Stromal cell of bone marrow (primary cell): ENCODE measurements around the gene IGSF11.
"Not testable (repeated sequence)": the region's sequence is repeated elsewhere in the genome, so short reads cannot be mapped to it uniquely, and the experiment has no call there.

Experiments used
- DNase-seq: peaks from one replicate; pipeline ENCODE4 v3.0.0-alpha.2; 2012; ENCODE audit warnings: low read depth

The IGSF11 gene

DNA sequence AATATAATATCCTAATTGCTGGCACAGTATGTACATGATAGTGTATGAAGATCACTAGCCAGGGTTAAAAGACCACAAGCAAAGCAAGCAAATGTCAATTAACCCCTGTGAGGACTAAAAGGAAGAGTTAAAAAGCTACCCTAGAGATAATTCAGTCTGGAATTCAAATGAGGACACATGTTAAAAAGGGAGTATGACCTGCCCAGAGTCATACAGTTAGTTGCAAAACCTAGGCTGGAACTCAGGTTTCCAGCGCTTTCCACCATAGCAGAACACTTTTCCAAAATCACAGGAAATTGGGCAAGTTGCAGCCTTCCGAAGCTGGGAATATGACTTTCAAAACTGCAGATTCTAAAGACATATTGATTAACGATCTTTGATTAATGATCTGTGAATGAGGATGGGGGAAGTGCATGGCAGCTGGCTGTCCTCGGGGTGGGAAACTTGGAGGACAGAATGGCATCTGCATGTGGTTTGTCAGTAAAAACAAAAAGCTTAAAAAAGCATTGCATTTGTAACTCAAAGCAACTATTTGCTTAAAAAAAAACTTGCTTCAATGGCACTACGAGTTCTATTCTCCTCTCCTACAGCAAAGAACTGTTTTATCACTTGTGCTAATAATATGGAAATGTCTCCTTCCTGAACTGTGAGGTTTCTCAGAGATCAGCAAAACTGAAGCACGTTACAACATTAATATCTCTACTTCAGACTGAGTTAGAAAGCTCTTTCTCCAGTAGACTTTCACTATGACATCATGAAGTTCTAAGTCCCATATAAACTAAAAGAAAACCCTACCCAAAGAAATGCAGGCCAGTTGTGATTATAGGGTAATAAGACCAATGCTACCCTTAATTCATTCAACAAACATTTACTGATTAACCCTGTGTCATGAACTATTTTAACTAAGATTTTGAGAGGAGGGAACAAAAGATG, 46.2 kb downstream of the IGSF11 start:
- no peak for DNase-seq

DNA sequence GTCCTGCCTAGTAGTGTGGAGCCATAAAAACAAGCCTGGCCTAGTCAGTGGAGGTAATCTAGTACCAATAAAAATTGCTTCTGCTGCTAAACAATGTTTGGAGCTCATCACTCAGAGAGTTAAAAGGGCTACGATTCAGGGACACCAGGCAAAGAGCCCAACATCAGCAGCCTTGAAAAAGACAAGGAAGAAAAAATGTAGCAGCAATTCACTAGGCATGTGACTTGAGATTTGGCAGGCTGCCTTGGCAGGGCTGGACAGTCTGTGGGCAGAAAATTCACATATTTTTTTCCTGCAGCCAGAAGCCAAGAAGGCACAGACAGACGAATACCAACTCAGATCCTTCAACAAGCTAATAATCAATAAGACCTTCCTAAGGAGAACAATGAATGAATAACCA, 47.2 kb downstream of the IGSF11 start:
- peak; percentile 64 for DNase-seq

DNA sequence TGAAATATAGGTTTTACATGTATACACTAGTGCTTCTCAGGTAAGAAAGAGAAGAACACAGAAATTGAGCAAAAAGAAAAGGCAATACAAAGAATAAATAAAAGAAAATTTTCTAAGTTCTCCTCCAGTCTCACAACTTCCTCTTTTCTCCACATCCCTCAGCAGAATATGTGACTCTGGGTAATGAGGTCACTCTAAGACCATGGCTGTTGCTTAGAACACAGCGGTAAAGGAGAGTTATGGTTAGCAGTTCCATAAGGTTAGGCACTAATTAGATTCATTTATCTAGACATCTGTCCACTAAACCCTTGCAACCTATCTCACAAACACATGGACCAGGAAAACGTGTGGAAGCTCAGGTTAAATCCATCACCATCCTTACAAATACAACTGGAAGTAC, 47.9 kb downstream of the IGSF11 start:
- no peak for DNase-seq

DNA sequence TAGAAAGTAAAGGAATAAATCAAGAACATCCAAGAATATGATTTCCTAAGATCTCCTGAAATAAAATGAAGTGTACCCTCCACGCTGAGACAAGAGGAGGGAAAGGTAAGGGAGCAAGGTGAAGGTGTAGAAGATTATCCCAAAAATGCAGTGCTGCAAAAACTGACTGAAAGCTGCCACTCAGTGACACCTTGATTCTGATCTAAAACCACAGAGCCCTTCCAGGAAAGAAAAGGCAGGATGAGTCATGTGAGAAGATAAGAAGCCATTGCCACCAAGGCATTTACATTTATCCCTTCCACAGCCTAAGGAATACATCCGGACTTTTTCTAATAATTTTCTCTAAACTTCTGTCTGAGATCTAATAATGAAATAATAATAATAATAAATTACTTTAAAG, 49.9 kb downstream of the IGSF11 start:
- no peak for DNase-seq

DNA sequence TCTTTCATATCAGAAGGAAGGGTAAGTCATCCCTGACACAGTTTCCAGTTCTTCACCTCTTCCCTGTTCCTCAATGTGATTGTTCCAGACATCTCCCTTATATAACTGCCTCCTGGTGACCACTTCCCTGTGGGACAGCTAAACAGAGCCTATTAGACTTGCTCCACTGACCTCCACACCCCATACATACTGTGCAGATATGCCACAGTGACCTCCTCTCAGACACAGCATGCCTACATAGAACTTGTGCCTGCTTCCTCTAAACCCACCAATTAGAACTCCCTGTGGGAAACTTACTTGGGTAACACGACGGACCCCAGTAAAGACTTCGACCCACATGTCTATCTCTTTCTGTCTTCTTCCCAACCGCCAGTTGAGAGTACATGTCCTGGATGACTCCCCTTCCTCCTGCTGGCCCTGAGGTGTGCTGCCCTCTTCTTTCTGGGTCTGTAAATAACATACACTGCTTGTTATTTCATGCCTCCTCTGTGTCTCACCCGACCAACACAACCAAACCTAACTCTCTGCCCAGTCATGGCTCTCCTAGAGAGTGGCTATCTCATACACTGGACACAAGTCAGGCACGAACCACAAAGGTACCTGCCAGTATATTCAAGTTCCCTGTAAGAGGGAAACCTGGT, 53.0 kb downstream of the IGSF11 start:
- DNase-seq: no peak

DNA sequence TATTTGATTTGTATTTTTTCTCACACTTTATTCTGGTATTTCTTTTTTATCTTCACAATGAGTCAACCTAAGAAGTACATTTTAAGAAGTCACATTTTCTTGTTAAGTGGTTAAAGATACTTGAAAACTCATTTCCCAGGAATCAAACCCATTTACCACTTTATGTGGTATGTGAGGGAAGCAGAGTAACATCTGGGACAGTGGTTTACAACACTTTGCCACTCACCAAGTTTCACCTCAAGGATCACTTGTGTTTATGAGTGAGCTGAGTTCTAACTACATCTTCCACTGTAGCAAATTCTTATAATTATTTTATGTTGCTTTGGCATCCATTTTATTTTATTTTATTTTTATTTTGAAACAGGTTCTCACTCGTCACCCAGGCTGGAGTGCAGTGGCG, 53.8 kb downstream of the IGSF11 start:
- no peak for DNase-seq

DNA sequence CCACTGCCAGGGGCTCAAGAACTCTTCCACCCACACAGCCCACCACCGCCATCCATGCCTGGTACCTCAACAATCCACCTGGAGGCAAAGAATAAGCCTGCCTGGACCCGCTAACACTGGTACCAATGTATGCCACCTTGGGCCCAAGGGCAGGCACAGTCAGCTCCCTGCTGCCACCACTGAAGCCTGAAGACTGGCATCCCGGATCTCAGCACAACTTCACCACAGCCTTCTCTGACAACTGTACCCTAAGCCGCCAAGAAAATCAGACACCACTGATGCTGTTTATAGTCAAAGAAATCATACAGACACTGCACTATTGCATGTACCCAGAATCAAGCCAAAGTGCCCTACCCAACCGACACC, 56.3 kb downstream of the IGSF11 start:
- no peak for DNase-seq

DNA sequence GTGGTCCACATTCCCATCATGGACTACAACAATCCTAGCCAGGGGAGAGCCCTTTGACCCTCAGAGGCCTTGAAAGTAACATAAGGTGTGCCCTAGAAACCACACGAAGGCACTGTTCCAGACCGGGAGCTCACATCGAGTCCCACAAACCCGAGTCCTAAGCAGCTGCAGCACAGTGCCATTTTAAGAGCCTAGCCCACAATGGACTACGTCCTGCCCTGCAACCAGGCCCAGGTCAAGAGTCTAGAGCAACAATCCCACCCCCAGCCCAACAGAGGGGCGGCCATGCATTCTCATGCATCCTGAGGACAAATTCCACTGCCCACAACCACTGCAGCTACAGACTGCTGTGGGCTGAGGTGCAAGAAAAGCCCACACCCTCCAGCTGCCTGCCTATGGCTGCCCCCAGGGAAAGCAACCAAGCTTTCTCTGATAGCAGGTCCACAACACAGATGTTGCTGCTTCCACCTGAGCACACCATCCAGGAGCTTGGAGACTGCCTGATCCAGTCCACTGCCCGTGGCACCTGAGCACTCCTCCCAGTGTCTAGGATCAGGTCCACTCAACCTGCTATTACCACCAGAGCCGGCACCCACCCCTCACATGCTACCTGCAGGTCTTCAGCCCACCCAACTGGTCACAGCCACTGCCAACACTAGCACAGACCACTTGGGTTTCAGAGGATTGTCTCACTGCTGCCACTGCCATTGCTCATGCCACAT, 56.8 kb downstream of the IGSF11 start:
- no peak for DNase-seq

DNA sequence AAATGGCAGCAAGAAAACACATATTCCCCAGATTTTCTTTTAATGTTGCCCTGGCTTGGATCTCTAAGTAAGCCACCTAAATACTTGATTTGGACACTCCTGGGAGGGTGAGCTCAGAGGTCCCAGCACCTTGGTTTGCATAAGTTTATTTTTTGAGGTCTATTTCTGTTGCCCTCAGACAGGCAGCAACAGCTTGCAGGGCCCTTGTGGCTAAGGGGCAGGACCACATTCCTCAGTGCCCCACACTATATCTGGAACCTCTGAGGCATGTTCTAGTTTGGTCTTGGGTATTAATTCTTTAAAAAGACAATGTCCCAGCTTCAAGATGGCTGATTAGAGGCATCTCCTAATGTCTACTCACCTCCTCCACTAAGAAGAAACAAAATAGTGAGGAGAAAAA, 57.5 kb downstream of the IGSF11 start:
- DNase-seq: no peak

DNA sequence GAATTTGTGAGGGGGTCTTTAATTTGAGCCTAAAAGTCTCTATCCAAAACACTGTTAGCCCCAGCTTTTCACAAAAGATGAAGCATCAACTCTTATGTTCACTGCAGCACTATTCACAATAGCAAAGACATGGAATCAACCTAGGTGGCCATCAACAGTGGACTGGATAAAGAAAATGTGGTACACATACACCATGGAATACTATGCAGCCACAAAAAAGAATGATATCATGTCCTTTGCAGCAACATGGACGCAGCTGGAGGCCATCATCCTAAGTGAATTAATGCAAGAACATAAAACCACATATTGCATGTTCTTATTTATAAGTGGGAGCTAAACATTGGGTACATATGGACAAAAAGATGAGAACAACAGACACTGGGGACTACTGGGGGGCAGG, 59.2 kb downstream of the IGSF11 start:
- not testable (repeated sequence) for DNase-seq

DNA sequence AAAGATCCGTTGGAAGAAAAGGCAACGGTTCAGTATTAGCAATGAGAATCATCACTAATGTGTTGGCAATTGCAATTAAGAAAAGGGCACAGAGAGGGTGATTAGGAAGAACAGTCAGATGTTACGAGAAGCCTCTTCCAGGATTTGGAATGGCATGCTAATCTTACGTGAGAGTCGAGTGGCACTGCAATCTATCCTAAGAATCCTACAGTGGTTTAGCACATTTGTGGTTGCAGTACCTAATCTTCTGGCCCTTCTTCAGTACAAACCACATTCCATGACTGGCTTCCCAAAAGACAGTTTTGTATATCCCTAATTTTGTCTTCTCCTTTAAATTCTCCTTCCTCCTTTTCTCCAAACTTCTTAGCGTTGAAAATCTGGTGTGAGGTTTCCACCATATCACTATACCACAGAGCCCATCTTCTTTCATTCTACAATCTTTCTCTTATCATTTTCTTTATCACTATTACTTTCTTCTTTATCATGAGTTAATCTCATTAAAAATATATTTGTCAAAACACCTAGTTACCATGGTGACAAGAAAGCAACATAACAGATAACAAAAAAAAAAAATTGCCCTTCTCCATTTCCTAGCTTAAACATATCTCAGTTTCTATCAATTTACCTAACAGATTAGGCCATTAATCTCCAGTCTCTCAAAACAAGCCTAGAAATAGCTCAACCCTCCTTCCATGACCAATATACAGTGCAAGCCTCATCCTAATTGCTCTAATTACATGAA, 60.1 kb downstream of the IGSF11 start:
- no peak for DNase-seq

DNA sequence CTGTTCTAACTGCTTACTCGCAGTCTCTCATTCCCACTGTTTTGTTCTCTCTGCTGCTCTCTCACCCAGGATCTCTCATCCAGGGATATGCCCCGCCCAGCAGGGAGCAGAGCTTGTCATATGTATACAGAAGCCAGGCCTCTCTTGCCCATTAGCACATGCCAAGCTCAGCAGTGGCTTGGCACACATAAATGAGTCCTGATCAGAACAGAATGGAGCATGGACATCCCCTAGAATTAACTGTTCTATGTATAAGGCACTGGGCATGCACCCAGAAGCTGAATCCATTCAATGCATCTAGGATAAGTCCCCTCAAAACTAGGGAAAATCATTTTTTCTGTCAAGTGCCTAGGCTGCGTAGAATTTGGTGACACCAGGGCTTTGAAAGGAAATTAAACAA, 61.6 kb downstream of the IGSF11 start:
- no peak for DNase-seq

DNA sequence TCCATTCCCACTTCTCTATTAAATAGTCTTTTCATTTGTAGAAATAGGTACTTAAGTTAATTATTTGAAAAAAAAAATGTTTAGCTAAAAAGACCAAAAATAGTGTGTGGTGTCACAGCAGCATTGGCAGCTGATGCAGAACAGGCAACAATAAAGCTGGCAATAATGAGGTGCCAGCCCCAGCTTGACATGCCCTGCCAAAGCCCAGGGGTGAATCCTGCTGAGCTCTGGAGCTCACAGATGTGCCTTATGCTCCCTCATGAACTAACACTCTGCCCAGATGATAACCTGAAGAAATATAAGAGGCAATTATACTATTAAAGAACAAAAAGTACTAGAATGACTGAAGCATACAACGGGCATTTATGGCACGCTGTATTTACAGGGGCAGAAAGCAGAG, 63.8 kb downstream of the IGSF11 start:
- no peak for DNase-seq

DNA sequence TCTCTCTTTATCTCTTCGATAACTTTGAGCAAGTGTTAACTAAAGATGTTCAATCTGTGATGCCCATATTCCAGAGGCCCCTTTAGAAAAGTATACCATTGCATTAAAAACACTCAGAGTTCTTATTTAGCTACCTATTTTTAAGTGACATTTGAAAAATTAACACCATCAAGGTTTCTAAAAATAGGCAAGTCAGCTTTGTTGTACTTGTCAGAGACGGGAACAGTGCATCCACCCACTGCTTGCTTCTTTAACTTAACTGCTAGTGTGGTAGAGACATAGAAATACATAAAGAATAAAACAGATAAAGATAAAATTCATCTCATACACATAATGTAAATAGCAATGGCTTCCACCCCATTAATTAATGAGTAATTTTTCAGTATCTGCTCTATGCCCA, 66.0 kb downstream of the IGSF11 start:
- no peak for DNase-seq

DNA sequence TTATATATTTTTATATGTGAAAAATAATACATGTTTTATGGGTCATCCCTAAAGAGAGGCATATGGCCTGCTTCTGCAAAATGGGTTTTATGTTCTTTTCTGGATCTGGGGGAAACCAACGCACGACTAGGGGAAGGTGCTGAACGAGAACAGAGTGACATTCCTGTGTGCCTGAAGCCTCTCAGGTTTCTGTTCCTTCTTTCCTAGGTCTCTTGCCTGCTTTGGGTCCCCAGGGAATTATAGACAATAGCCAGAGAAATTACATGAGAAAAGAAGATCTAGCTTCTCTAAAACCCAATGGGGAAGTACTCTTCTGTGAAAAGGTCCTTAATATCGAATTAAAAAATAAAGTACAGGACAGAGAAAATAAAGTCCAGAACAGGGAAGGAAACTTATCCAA, 66.5 kb downstream of the IGSF11 start:
- no peak for DNase-seq

DNA sequence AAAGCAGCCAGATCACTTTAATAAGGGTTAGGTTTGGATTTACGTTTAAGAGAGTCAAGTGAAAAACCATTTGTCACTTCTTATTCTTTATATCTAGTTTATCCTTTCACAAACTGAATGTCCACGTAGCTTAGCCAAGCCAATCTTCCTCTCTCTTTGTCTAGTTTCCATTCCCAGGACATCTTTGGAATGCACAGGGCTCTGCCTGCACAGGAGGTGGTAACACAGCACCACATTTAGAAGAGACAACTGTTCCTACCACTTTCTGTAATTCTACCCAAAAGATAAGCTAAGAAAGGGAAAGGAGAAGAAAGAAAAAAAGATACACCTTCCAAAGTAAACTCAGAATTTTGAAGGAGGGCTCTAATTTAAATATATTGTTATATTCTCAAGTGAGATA, 67.9 kb downstream of the IGSF11 start:
- no peak for DNase-seq

DNA sequence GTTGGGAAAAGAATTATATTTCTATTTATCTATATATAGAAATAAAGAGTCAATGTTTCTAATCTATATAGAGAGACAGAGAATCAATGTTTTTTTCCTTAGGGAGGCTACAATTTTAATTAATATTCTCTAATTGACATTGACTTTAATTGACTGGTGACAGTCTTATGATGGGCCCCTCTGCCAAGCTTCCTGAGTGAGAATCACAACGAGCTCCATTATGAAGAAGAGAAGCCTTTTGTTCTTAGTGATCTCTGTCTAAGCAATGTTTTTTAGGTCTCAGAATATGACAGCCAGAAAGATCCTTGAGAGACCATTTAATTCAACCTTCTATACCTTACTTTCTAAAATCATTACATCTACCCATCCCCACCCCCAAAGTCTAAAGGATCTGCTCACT, 70.9 kb downstream of the IGSF11 start:
- DNase-seq: no peak

DNA sequence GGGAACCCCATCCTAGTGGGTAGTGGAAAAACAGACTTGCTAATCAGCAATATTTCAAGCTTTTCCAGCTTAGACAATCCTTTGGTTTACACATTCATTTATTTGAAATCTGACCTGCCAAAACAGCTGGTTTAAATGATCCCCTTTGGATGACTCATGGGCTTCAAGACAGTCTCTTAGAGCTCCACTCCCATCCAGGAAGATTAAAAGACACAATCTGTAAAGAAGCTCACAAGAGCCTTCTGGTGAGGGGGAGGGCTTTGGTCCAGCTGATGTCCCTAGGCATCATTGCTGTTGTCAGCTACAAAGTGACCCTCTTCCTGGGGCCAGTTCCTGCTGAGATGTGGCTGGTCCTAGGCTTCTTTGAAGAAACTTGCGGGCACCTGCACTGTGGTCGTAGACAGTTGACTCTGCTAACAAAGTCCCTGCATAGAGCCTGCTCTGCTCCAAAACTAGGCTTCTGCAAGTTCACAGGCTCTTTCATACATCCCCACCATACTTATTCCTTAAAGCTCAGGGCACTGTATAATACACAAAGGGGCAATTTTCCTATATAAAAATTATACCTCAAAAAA, 73.7 kb downstream of the IGSF11 start:
- peak; percentile 18 for DNase-seq

DNA sequence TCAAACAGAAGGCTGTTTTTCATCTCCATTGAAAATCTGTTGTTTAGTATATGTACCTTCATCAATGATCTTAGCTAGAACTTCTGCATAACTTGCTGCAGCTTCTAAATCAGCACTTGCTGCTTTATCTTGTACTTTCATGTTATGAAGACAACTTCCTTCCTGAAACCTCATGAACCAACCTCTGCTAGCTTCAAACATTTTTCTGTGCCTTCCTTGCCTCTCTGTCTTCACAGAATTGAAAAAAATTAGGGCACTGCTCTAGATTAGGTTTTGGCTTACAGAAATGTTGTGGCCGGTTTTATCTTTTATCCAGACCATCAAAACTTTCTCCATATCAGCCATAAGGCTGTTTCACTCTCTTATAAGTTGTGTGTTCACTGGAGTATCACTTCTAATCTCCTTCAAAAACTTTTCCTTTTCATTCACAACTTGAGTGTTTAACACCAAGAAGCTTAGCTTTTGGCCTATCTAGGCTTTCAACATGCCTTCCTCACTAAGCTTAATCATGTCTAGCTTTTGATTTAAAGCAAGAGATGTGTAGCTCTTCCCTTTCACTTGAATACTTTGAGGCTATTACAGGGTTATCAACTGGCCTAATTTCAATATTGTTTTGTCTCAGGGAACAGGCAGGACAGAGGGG, 78.6 kb downstream of the IGSF11 start:
- no peak for DNase-seq

DNA sequence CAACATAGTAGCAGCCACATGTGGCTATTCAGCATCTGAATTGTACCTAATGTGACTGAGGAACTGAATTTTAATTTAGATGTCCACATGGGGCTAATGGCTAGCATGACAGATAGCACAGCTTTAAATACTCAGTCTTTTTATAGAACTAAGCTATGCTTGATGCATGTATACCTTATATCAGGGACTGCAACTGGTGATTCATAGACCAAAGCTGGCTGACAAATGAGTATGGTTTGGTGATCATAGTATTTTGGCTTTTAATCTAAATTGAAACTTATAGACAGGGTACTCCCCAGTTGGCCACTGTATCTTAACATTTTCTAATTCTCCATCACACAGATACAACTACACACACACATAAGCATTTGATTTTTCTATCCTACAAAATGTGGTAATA, 83.6 kb downstream of the IGSF11 start:
- DNase-seq: no peak

DNA sequence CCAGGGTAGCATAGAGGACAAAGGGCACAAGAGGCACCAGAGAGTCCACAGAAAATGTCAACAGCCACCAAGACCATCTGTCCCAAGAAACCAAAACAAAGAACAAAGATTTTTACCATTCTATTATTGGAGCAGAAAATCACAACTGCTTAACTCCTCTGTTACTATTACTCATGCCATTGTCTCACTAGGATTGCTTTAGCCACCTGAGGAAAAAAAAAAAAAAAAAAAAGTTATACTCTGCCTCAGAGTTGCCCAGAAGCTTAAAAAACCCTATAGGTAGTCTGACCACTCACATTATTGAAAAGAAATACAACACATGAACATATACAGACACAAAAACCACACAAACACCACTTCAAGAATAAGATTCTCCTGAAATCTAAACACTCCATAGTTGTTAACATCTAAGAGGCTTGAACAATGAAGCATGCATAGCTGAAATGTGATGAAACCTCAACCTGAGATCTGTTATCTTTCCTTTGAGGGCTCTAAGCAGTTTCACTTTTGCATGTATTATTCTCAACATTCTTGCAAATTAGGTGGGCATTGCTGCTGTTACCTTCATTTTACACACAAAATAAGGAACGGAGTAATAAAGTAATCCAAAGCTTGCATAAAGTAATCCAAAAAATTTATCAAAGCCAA, 85.4 kb downstream of the IGSF11 start:
- DNase-seq: no peak
